ENCODE data around the gene FCHSD2.

GRCh38 chr11:73126804-73127480 is 15.2 kb downstream of the FCHSD2 start:
- TF ChIP-seq POLR2AphosphoS5 (IDR thresholded peaks at IDR 0.05; ENCODE audit: low read depth, low read length) (no peak), PAX5 (IDR thresholded peaks at IDR 0.05; ENCODE audit: insufficient read depth, low read length, severe bottlenecking) (no peak), POLR2A (IDR thresholded peaks at IDR 0.05; ENCODE audit: low read depth, low read length) (no peak), POU2F2 (IDR thresholded peaks at IDR 0.05; ENCODE audit: low read depth, low read length) (no peak), SPI1 (IDR thresholded peaks at IDR 0.05; ENCODE audit: low read depth, low read length) (no peak), TAF1 (IDR thresholded peaks at IDR 0.05; ENCODE audit: low read depth, low read length) (no peak)

Measured in GM12891 (cell line).